Stimulated activated CD8-positive, alpha-beta memory T cell treated with anti-CD3 and anti-CD28 coated beads, Interleukin-12 subunit alpha, Interleukin-12 subunit beta, amount 100 ng/mL, for 24 hours (primary cell): ENCODE results near the gene INTS6.

Source experiments
- DNase-seq: peaks from one replicate; pipeline ENCODE4 v3.0.0-alpha.2; 2020; ENCODE audit errors: extremely low read depth

Gene INTS6

DNA sequence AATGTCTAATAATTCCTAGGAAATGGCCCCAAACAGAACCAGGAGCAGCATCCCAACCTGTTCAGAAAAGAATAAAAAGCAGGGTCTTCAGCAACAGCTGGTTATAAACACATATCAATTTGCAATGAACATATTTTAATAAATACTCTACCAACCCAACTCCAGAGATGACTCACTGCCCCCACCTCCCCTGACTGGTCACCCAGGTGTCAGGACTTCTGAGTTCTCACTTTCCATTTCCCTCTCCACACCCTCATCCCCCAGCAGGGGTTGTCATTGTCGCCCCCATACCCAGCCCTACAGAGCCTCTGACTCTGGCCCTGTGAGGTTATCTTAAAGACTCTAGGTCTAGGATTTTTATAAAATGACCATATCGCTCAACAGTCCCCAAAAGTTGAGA lies 106.4 kb downstream of the INTS6 start:
- DNase-seq, result no peak

DNA sequence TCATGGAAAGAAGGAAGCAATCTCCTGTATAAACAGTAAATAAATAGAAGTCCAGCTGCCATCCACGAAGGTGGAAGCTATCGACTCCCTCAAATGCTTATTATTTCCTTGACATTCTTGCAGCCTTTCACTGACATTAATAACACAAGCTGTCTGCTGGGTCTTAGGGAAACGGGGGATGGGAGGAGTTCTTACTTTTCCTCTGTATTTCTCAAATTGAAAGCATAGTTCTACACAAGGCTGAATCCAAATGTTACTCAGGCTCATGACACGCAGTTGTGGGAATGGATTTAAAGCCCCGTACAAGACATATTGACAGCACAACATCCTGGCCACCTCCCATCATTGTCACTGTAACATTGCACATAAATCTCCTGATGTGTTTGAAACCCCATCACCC lies 109.4 kb downstream of the INTS6 start:
- no peak for DNase-seq

DNA sequence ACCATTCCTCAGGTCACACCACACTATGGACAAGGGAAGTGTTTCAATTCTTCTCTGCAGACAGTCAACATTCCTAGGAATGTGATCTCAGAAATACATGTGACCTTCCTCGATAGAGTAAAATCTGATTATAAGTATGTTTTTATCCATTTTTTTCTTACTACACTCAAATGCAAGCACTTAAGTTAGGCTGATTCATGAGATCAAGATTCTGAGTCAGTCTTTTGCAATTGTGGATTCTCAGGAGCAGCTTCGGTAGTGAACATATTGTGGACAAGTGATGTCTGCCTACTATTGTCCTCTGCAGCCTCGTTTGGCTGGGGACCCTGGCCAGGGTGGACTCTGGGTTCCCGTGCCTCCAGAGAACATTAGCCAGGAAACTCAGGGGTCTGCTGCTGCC lies 110.1 kb downstream of the INTS6 start:
- no peak for DNase-seq

DNA sequence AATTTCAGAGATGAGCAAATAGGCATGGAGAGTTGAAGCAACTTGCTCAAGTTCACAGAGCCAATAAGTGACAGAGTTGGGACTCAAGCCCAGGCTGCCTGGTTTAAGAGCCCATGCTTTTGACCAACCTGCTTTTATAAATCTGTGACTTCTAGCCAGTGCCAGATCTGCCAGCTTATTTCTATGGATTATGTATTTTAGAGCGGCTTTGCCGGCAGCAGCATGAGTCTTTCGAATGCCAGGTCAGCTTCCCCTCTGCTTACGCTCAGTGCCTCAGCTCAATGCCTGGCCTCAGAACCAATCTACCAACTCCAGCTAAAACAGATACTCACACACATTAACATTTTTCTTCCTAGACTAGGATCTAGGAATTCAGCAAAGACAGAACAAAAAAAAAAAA lies 111.0 kb downstream of the INTS6 start:
- DNase-seq, result no peak

- no peak for DNase-seq
Measured at GRCh38 chr13:51341232-51341631, 111.6 kb downstream of the INTS6 start.

DNA sequence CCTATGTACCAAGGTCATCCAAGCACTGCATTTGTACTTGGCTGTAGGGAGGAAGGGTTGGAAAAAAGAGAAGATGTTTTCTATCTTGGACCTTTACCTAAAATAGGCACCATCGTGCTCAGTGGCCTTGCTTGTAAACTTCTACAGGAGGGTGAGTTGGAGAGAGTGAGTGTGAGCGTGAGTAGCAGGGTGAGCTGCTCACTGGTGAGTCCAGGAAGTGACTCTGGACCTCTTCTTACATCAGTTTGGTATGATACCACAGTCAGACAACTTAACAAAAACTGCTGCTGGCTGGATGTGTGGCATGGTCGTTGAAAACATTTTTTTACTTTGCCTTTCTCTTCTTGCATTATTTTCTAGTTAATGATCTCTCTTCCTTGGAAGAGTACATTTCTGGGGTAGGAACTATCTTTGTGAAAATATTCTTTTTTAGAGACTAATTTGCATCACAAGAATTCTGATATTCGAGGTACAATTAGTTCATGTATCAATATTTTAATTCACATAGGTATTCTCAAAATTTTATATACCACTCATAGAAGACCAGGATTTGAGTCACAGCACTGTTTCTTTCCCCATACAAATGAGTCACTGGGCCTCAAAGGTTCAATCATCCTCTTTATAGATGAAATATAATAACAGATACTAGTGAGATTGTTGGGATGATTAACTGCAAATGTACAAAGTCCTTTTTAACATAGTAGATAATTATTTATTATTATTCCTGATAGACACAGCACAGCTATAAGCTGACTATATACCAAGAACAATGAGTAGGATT lies 112.7 kb downstream of the INTS6 start:
- DNase-seq, result no peak

GRCh38 chr13:51339354-51339753 lies 113.5 kb downstream of the INTS6 start, which contains the start of gene SERPINE3:
TSS of gene SERPINE3 (plus strand) at chr13:51339691. CDS start at chr13:51341092, 1,401 bp downstream.
- no peak for DNase-seq

- no peak for DNase-seq
Measured at GRCh38 chr13:51336746-51337145, 116.1 kb downstream of the INTS6 start.

GRCh38 chr13:51333826-51334225 lies 119.0 kb downstream of the INTS6 start:
- DNase-seq, result no peak

DNA sequence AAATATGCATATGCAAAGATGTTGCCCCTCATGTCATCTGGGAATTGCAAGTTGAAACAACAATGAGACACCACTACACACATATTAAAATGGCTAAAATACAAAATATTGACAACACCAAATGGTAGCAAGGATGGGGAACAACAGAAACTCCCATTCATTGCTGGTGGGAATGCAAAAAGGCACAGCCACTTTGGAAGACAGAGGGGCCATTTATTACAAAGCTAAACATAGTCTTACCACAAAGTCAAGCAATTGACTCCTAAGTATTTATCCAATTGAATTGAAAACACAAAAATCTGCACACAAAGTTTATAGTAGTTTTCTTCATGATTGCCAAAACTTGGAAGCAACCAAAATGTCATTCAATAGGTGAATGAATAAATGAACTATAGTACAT lies 119.4 kb downstream of the INTS6 start:
- DNase-seq, result no peak

DNA sequence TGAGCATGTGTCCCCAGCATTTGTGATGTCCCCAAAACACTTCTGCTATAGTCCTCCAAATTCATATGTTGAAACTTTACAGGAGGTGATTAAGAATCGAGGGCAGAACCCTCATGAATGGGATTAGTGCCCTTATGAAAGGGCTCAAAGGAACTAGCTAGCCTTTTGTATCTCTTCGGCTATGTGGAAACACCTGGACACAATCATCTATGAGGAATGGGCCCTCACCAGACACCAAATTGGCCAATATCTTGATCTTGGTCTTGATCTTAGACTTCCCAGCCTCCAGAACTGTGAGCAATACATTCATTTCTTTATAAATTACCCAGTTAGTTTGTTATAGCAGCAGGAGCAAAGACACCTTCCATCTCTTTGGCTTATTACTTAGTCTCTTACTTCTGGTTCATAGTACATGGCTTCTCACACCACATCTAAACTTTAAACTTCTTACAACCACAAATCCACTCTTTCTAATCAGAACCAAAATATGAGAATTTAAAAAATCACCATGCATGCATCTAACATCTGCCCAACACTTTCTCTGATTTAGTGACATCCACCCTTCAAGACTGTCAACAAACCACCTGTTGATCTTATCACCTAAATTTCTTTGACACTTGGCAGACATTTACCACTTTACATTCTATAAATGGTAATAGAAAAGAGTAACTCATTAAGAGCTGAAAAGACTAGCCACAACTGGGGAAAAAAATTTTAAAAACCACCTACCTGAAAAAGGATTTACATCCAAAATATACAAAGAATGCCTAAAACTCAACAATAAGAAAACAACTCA lies 120.1 kb downstream of the INTS6 start:
- no peak for DNase-seq

- DNase-seq, result no peak
Measured at GRCh38 chr13:51331354-51331861, 121.4 kb downstream of the INTS6 start.

GRCh38 chr13:51330791-51331190 lies 122.0 kb downstream of the INTS6 start:
- DNase-seq, result no peak

- no peak for DNase-seq
Measured at GRCh38 chr13:51329606-51330005, 123.2 kb downstream of the INTS6 start.

DNA sequence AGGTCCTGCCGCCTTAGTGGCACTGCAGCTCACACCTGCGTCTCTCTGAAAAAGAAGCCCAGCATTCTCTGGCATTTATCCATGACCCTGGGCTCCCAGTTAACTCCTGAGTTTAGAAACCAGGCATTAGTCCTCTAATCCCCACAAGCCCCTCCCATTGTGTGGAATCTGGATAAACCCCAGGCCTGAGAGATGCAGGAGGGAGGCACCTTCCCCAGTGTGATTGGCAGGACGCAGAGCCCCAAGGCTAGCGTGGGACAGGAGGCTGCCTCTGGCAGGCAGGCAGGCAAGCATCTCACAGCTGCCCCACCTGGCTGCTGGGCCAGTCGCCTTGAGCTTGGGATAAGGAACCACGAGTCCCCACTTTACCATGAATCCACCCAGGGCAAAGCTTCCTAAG lies 124.3 kb downstream of the INTS6 start:
- DNase-seq, result no peak

- DNase-seq, result no peak
Measured at GRCh38 chr13:51327961-51328360, 124.9 kb downstream of the INTS6 start.

GRCh38 chr13:51326777-51327176 lies 126.1 kb downstream of the INTS6 start:
- no peak for DNase-seq

DNA sequence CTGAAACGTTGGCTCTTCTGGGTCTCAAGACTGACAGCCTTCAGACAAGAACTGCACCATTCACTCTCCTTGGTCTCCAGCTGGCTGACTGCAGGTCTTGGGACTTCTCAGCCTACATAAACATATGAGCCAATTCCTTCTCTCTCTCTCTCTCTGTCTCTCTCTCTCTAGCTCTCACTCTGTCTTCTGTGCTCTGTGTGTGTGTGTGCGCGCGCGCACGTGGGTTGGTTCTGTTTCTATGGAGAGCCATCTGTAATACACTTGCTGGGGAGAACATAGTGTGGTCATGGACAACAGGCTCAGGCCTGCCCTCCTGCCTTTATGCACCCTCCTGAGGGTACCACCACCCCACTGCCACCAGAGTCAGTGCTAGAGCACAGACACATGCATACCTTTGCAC lies 127.0 kb downstream of the INTS6 start:
- no peak for DNase-seq

- no peak for DNase-seq
Measured at GRCh38 chr13:51324714-51325420, 128.0 kb downstream of the INTS6 start.

DNA sequence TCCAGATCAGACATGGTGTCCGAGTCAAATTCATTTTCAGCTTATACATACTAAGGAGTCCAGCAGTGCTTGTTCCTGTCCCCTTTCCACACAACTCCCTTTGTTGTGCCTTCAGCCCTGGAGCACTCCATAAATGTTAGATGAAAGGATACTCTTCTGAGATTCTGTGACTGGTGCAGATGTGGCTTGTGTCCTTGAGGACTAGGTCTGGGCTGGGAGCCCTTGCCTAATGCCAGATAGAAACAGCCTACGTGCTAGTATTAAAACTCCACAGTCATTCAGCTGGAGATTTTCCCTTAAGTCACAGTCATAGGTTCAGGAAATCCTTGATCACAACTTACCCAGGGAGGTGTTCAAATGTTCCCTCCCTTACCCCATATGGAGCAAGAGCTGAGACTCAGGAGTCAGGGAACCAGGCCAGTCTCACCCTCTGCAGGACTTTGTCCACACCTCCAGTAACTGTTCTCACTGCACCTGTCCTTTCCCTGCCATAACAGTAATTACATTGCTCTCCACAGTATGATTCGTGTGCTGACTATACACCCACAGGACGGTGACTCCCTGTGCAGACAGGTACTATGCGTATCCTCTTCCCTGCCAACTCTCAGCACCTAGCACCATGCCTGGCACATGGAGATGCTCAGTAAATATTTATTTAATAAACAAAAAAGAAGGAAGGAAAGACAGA lies 128.9 kb downstream of the INTS6 start:
- DNase-seq, result no peak

GRCh38 chr13:51322826-51323225 lies 130.0 kb downstream of the INTS6 start:
- no peak for DNase-seq

GRCh38 chr13:51321836-51322235 lies 131.0 kb downstream of the INTS6 start:
- DNase-seq, result no peak
